ENCODE data around the gene BCDIN3D. TPM values are rescaled to one million over a fixed set of nuclear protein-coding genes. Genes with fewer than 3 reads are reported as not detected.
A peak's percentile ranks its signal among the peaks of the same experiment; 100 is the strongest.

BCDIN3D gene
- total and polyA plus RNA-seq, 10 donors: 3.3 to 7.4 (median 5.2) TPM

- Histone ChIP-seq H3K4me1 (peaks cover 0 to 13% (median 0%) of the 10 kb centered on the region in 6 donors), H3K9me3 (no peaks in the 10 kb centered on the region), H3K36me3 (peaks cover 0 to 99% (median 63%) of the 10 kb centered on the region in 6 donors), H3K27me3 (replicated peaks in 1 of 7) (no peaks in the 10 kb centered on the region), H3K27ac (peak overlapping the region in 5 of 8 donors; percentile 38 to 88 (median 69)), H3K4me3 (peak overlapping the region in 2 of 8 donors; percentile 11 to 27)
- intact Hi-C loops (cut with DNase I; ENCODE audit: low total_unique reads): no loop called here
- peak in 1 of 3 donors; percentile 44 for TF ChIP-seq POLR2AphosphoS5 (IDR thresholded peaks at IDR 0.05)
- no peak for TF ChIP-seq CTCF (IDR thresholded peaks at IDR 0.05 in 8 of 11, conservative IDR thresholded peaks at IDR 0.05 in 3 of 11)
- no peak for DNase-seq
- 60 to 83% (median 72%) methylated on average over 2 of the region's 2 CpGs for WGBS, 5 donors
Observed at GRCh38 chr12:49797449-49797776, 45.5 kb downstream of the BCDIN3D start.

GRCh38 chr12:49796606-49797448 lies 46.1 kb downstream of the BCDIN3D start:
- 92 to 96% (median 93%) methylated on average over 5 to 17 of the region's 17 CpGs for WGBS, 5 donors
- no peaks in the 10 kb centered on the region for H3K9me3 ChIP-seq
- peak; percentile 69 for DNase-seq
- intact Hi-C loops (cut with DNase I; ENCODE audit: low total_unique reads): no loop called here
- TF ChIP-seq CTCF (IDR thresholded peaks at IDR 0.05 in 8 of 11, conservative IDR thresholded peaks at IDR 0.05 in 3 of 11): no peak
- no peak for TF ChIP-seq POLR2A (IDR thresholded peaks at IDR 0.05)
- TF ChIP-seq POLR2AphosphoS5 (IDR thresholded peaks at IDR 0.05): no peak
- H3K27me3 ChIP-seq (replicated peaks in 1 of 7): no peaks in the 10 kb centered on the region
- peaks cover 0 to 99% (median 64%) of the 10 kb centered on the region in 6 donors for H3K36me3 ChIP-seq
- H3K4me1 ChIP-seq: peaks cover 0 to 13% (median 0%) of the 10 kb centered on the region in 6 donors
- H3K27ac ChIP-seq: peak overlapping the region in 5 of 8 donors; percentile 38 to 88 (median 69)
- H3K4me3 ChIP-seq: peak overlapping the region in 2 of 8 donors; percentile 11 to 27

- Histone ChIP-seq H3K36me3 (peaks cover 0 to 99% (median 61%) of the 10 kb centered on the region in 6 donors), H3K4me1 (peaks cover 0 to 13% (median 0%) of the 10 kb centered on the region in 6 donors), H3K27ac (peak overlapping the region in 1 of 8 donors; percentile 88), H3K4me3 (no peak overlapping the region), H3K27me3 (replicated peaks in 1 of 7) (no peaks in the 10 kb centered on the region), H3K9me3 (no peaks in the 10 kb centered on the region)
- 90 to 97% (median 96%) methylated on average over 2 to 12 of the region's 12 CpGs for WGBS, 5 donors
- intact Hi-C loops (cut with DNase I; ENCODE audit: low total_unique reads): no loop called here
- DNase-seq: peak; percentile 59
- no peak for TF ChIP-seq POLR2AphosphoS5 (IDR thresholded peaks at IDR 0.05)
Observed at GRCh38 chr12:49796155-49796554, 46.8 kb downstream of the BCDIN3D start.

GRCh38 chr12:49795654-49796105 lies 47.2 kb downstream of the BCDIN3D start:
- TF ChIP-seq POLR2A (IDR thresholded peaks at IDR 0.05): no peak
- no peak for TF ChIP-seq POLR2AphosphoS5 (IDR thresholded peaks at IDR 0.05)
- TF ChIP-seq CTCF (IDR thresholded peaks at IDR 0.05 in 8 of 11, conservative IDR thresholded peaks at IDR 0.05 in 3 of 11): no peak
- H3K27ac ChIP-seq: no peak overlapping the region
- DNase-seq: no peak
- H3K36me3 ChIP-seq: peaks cover 0 to 99% (median 59%) of the 10 kb centered on the region in 6 donors
- peaks cover 0 to 13% (median 0%) of the 10 kb centered on the region in 6 donors for H3K4me1 ChIP-seq
- no peak overlapping the region for H3K4me3 ChIP-seq
- H3K27me3 ChIP-seq (replicated peaks in 1 of 7): no peaks in the 10 kb centered on the region
- no peaks in the 10 kb centered on the region for H3K9me3 ChIP-seq
- WGBS, 5 donors: 73 to 95% (median 94%) methylated on average over 4 to 12 of the region's 12 CpGs
- intact Hi-C loops (cut with DNase I; ENCODE audit: low total_unique reads): no loop called here

All from spleen (tissue), 11 donors.